OCI-LY1 (cell line): Measurements from ENCODE around the gene PHF23.

ENCODE experiments used
- CTCF ChIP-seq: fragments of 200-600 bp; sonication (generic), shearing (Covaris generic); IDR thresholded peaks from 2 replicates; pipeline ENCODE4 v1.5.1; 2017; ENCODE audit warnings: mild to moderate bottlenecking, antibody characterized with exemption, low read length, moderate library complexity, mixed read lengths
- EZH2 ChIP-seq: fragments of 200-600 bp; sonication (generic), shearing (Covaris generic); IDR thresholded peaks from 2 replicates; pipeline ENCODE4 v1.8.0; 2017; ENCODE audit warnings: borderline replicate concordance, mixed run types, mild to moderate bottlenecking, antibody characterized with exemption, low read length, moderate library complexity, mixed read lengths

GRCh38 chr17:7281953-7282751 lies 42.9 kb upstream of the PHF23 start:
- TF ChIP-seq CTCF (no peak), EZH2 (no peak)
